Stimulated activated effector memory CD8-positive, alpha-beta T cell treated with anti-CD3 and anti-CD28 coated beads, Interleukin-12 subunit alpha, Interleukin-12 subunit beta, amount 100 ng/mL, for 72 hours (primary cell): ENCODE measurements around the gene HORMAD2.
"Not testable (repeated sequence)": the region's sequence is repeated elsewhere in the genome, so short reads cannot be mapped to it uniquely, and the experiment has no call there.

ENCODE experiments used
- ATAC-seq: fragments of 150-1000 bp; cut with Tn5 transposase; 2 replicates; pipeline ENCODE4 v1.10.0; 2021
- DNase-seq, 2 donors: peaks; one replicate each; pipeline ENCODE4 v3.0.0; 2021 to 2022; ENCODE audit warnings: low spot score in 2 of 2
- H3K27ac Mint-ChIP-seq: one replicate; pipeline ENCODE4 v1.8.0; 2022; ENCODE audit warnings: mild to moderate bottlenecking, mixed read lengths
- H3K36me3 Mint-ChIP-seq: one replicate; pipeline ENCODE4 v1.8.0; 2022; ENCODE audit warnings: mild to moderate bottlenecking, mixed read lengths
- H3K4me1 Mint-ChIP-seq: one replicate; pipeline ENCODE4 v1.8.0; 2022; ENCODE audit warnings: mixed read lengths
- H3K4me3 Mint-ChIP-seq: one replicate; pipeline ENCODE4 v1.8.0; 2022; ENCODE audit warnings: mild to moderate bottlenecking, mixed read lengths
- H3K9me3 Mint-ChIP-seq: one replicate; pipeline ENCODE4 v1.8.0; 2022; ENCODE audit warnings: mixed read lengths

The HORMAD2 gene

GRCh38 chr22:30078320-30079311, 1.6 kb upstream of the HORMAD2 start:
- DNase-seq, result peak in 1 of 2 donors; percentile 52
- peak; percentile 86 for ATAC-seq
- H3K36me3 Mint-ChIP-seq, result no peaks in the 10 kb centered on the region
- no peaks in the 10 kb centered on the region for H3K9me3 Mint-ChIP-seq
- peak overlapping the region; percentile 73 for H3K27ac Mint-ChIP-seq
- H3K4me3 Mint-ChIP-seq, result peak overlapping the region; percentile 39
- peaks cover 14% of the 10 kb centered on the region for H3K4me1 Mint-ChIP-seq

- H3K9me3 Mint-ChIP-seq, result no peaks in the 10 kb centered on the region
- H3K4me1 Mint-ChIP-seq, result peaks cover 14% of the 10 kb centered on the region
- ATAC-seq (no peak), DNase-seq (no peak)
- no peak overlapping the region for H3K27ac Mint-ChIP-seq
- no peak overlapping the region for H3K4me3 Mint-ChIP-seq
- no peaks in the 10 kb centered on the region for H3K36me3 Mint-ChIP-seq
Measured at GRCh38 chr22:30080805-30081204, 541 bp downstream of the HORMAD2 start.

GRCh38 chr22:30086496-30086895, 6.2 kb downstream of the HORMAD2 start:
- Mint-ChIP-seq H3K27ac (no peak overlapping the region), H3K36me3 (no peaks in the 10 kb centered on the region), H3K4me1 (no peaks in the 10 kb centered on the region), H3K9me3 (no peaks in the 10 kb centered on the region), H3K4me3 (no peak overlapping the region)
- DNase-seq, result no peak
- ATAC-seq, result no peak

GRCh38 chr22:30087037-30087436, 6.8 kb downstream of the HORMAD2 start:
- not testable (repeated sequence) for H3K36me3 Mint-ChIP-seq, ATAC-seq, H3K4me3 Mint-ChIP-seq, H3K4me1 Mint-ChIP-seq, H3K27ac Mint-ChIP-seq, DNase-seq, H3K9me3 Mint-ChIP-seq

GRCh38 chr22:30087611-30088010, 7.3 kb downstream of the HORMAD2 start:
- Mint-ChIP-seq H3K4me1 (no peaks in the 10 kb centered on the region), H3K9me3 (no peaks in the 10 kb centered on the region), H3K36me3 (no peaks in the 10 kb centered on the region), H3K27ac (no peak overlapping the region), H3K4me3 (no peak overlapping the region)
- DNase-seq, result no peak
- no peak for ATAC-seq

- ATAC-seq, result no peak
- Mint-ChIP-seq H3K4me3 (no peak overlapping the region), H3K27ac (no peak overlapping the region), H3K36me3 (no peaks in the 10 kb centered on the region), H3K9me3 (no peaks in the 10 kb centered on the region), H3K4me1 (no peaks in the 10 kb centered on the region)
- no peak for DNase-seq
Measured at GRCh38 chr22:30088468-30088867, 8.2 kb downstream of the HORMAD2 start.

- Mint-ChIP-seq H3K4me3 (no peak overlapping the region), H3K27ac (no peak overlapping the region), H3K36me3 (no peaks in the 10 kb centered on the region), H3K9me3 (no peaks in the 10 kb centered on the region), H3K4me1 (no peaks in the 10 kb centered on the region)
- ATAC-seq (no peak), DNase-seq (no peak)
Measured at GRCh38 chr22:30089655-30089974, 9.4 kb downstream of the HORMAD2 start.

GRCh38 chr22:30092686-30093085, 12.4 kb downstream of the HORMAD2 start:
- Mint-ChIP-seq H3K27ac (no peak overlapping the region), H3K9me3 (no peaks in the 10 kb centered on the region), H3K4me1 (no peaks in the 10 kb centered on the region), H3K4me3 (no peak overlapping the region), H3K36me3 (no peaks in the 10 kb centered on the region)
- ATAC-seq (no peak), DNase-seq (no peak)

GRCh38 chr22:30094804-30095203, 14.5 kb downstream of the HORMAD2 start:
- ATAC-seq, result no peak
- H3K36me3 Mint-ChIP-seq, result no peaks in the 10 kb centered on the region
- H3K4me1 Mint-ChIP-seq, result no peaks in the 10 kb centered on the region
- no peak overlapping the region for H3K27ac Mint-ChIP-seq
- no peaks in the 10 kb centered on the region for H3K9me3 Mint-ChIP-seq
- no peak overlapping the region for H3K4me3 Mint-ChIP-seq
- no peak for DNase-seq

- Mint-ChIP-seq H3K27ac (no peak overlapping the region), H3K36me3 (no peaks in the 10 kb centered on the region), H3K4me3 (no peak overlapping the region), H3K9me3 (no peaks in the 10 kb centered on the region), H3K4me1 (peaks cover 9% of the 10 kb centered on the region)
- ATAC-seq (no peak), DNase-seq (no peak)
Measured at GRCh38 chr22:30097861-30098260, 17.6 kb downstream of the HORMAD2 start.

- DNase-seq, H3K27ac Mint-ChIP-seq, H3K9me3 Mint-ChIP-seq, ATAC-seq, H3K4me3 Mint-ChIP-seq, H3K36me3 Mint-ChIP-seq: not testable (repeated sequence)
- H3K4me1 Mint-ChIP-seq, result peaks cover 16% of the 10 kb centered on the region
Measured at GRCh38 chr22:30100770-30101169, 20.5 kb downstream of the HORMAD2 start.

GRCh38 chr22:30104501-30105156, 24.4 kb downstream of the HORMAD2 start:
- Mint-ChIP-seq H3K27ac (peak overlapping the region; percentile 10), H3K36me3 (no peaks in the 10 kb centered on the region), H3K4me3 (no peak overlapping the region), H3K9me3 (no peaks in the 10 kb centered on the region), H3K4me1 (peaks cover 26% of the 10 kb centered on the region)
- no peak for DNase-seq
- ATAC-seq, result no peak

GRCh38 chr22:30105483-30105882, 25.2 kb downstream of the HORMAD2 start:
- no peak for ATAC-seq
- DNase-seq, result no peak
- H3K4me3 Mint-ChIP-seq, result no peak overlapping the region
- H3K36me3 Mint-ChIP-seq, result no peaks in the 10 kb centered on the region
- peak overlapping the region; percentile 10 for H3K27ac Mint-ChIP-seq
- H3K9me3 Mint-ChIP-seq, result no peaks in the 10 kb centered on the region
- H3K4me1 Mint-ChIP-seq, result peaks cover 22% of the 10 kb centered on the region

- Mint-ChIP-seq H3K36me3 (no peaks in the 10 kb centered on the region), H3K27ac (no peak overlapping the region), H3K4me1 (peaks cover 14% of the 10 kb centered on the region), H3K4me3 (no peak overlapping the region), H3K9me3 (no peaks in the 10 kb centered on the region)
- ATAC-seq (no peak), DNase-seq (no peak)
Measured at GRCh38 chr22:30113494-30113893, 33.2 kb downstream of the HORMAD2 start.

- H3K4me3 Mint-ChIP-seq, result no peak overlapping the region
- H3K4me1 Mint-ChIP-seq, result peaks cover 6% of the 10 kb centered on the region
- ATAC-seq (no peak), DNase-seq (no peak)
- H3K27ac Mint-ChIP-seq, result no peak overlapping the region
- no peaks in the 10 kb centered on the region for H3K9me3 Mint-ChIP-seq
- H3K36me3 Mint-ChIP-seq, result no peaks in the 10 kb centered on the region
Measured at GRCh38 chr22:30114361-30114760, 34.1 kb downstream of the HORMAD2 start.

- ATAC-seq (no peak), DNase-seq (no peak)
- H3K9me3 Mint-ChIP-seq, result no peaks in the 10 kb centered on the region
- H3K4me3 Mint-ChIP-seq, result no peak overlapping the region
- H3K4me1 Mint-ChIP-seq, result peaks cover 6% of the 10 kb centered on the region
- peak overlapping the region; percentile 11 for H3K27ac Mint-ChIP-seq
- no peaks in the 10 kb centered on the region for H3K36me3 Mint-ChIP-seq
Measured at GRCh38 chr22:30115705-30116104, 35.4 kb downstream of the HORMAD2 start.
